Measurements from ENCODE around the gene EPC1. TPM values are rescaled to one million over a fixed set of nuclear protein-coding genes. Genes with fewer than 3 reads are reported as not detected.
A peak's percentile ranks its signal among the peaks of the same experiment; 100 is the strongest.
"Not testable (repeated sequence)": the region's sequence is repeated elsewhere in the genome, so short reads cannot be mapped to it uniquely, and the experiment has no call there.

EPC1 gene
- total RNA-seq, 1 experiment from 2014 or later, result 9.6 TPM

- DNase-seq (ENCODE audit: low spot score), result no peak
- in situ Hi-C loops (cut with HindIII; ENCODE audit: low sequenced_read_pairs), result no loop called here
Measured at GRCh38 chr10:32307609-32308008, 39.3 kb downstream of the EPC1 start.

GRCh38 chr10:32299354-32299980, 47.5 kb downstream of the EPC1 start:
- in situ Hi-C loops (cut with HindIII; ENCODE audit: low sequenced_read_pairs), result no loop called here
- DNase-seq (ENCODE audit: low spot score), result no peak

- no peak for DNase-seq (ENCODE audit: low spot score)
- in situ Hi-C loops (cut with HindIII; ENCODE audit: low sequenced_read_pairs), result no loop called here
Measured at GRCh38 chr10:32298075-32298812, 48.7 kb downstream of the EPC1 start.

- DNase-seq (ENCODE audit: low spot score), result no peak
- in situ Hi-C loops (cut with HindIII; ENCODE audit: low sequenced_read_pairs), result no loop called here
Measured at GRCh38 chr10:32295027-32295426, 51.9 kb downstream of the EPC1 start.

GRCh38 chr10:32293581-32293980, 53.4 kb downstream of the EPC1 start:
- no peak for DNase-seq (ENCODE audit: low spot score)
- in situ Hi-C loops (cut with HindIII; ENCODE audit: low sequenced_read_pairs), result no loop called here

GRCh38 chr10:32279795-32280194, 67.2 kb downstream of the EPC1 start:
- in situ Hi-C loops (cut with HindIII; ENCODE audit: low sequenced_read_pairs), result no loop called here
- DNase-seq (ENCODE audit: low spot score), result no peak

- in situ Hi-C loops (cut with HindIII; ENCODE audit: low sequenced_read_pairs), result no loop called here
- DNase-seq (ENCODE audit: low spot score), result no peak
Measured at GRCh38 chr10:32273336-32273735, 73.6 kb downstream of the EPC1 start.

- in situ Hi-C loops (cut with HindIII; ENCODE audit: low sequenced_read_pairs), result no loop called here
- DNase-seq (ENCODE audit: low spot score), result no peak
Measured at GRCh38 chr10:32271617-32272016, 75.3 kb downstream of the EPC1 start.

DNA sequence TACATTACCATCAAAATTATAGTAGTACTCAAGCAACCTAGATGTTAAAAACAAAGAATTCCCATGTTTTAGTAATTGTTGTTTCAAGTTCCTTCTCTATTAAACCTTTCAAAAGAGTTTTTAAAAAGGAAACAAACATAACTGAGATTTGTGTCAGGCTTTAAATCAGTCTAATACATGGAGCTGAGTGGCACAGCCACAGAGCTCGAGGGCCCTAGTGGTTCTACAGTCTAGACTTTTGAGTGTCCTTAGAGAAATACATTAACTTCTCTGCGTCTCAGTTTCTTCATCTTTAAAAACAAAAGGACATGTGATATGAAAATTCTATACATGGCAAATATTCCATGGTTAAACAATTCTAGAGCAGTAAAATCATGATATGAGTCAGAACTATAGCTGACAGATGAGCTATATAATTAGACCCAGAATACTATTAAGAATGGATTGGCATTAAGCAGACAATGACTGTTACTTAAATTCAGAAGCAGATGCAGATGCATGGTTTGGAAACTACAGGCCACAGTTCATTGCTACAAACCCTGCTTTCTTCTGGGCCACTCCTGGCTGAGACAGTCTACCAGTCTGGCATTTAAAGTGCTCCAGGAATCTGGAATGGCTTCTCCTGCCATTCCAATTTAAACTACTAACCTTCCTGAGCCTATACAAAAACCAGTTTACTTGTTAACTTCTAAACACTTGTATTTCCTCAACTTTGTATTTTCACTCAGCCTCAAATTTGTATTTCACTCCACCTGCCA, 77.4 kb downstream of the EPC1 start:
- in situ Hi-C loops (cut with HindIII; ENCODE audit: low sequenced_read_pairs), result no loop called here
- DNase-seq (ENCODE audit: low spot score), result no peak

GRCh38 chr10:32268788-32269187, 78.2 kb downstream of the EPC1 start:
- in situ Hi-C loops (cut with HindIII; ENCODE audit: low sequenced_read_pairs), result no loop called here
- DNase-seq (ENCODE audit: low spot score), result no peak

DNA sequence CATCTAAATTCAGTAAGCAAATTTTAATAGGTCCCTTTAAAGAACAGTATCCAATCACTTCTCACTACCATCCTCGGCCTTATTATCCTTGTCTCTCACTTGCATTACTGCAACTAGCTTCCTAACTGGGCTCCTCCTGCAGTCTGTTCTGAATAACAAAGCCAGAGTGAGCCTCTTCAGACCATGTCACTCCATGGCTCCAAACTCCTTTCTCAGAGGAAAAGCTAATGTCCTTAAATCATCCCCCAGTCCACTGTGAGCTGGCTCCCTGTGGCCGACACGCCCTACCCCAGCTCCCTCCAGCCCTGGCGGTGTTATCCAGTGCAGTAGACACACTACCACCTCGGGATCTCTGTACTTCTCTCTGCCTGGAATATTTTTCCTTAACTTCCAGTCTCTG, 80.0 kb downstream of the EPC1 start:
- in situ Hi-C loops (cut with HindIII; ENCODE audit: low sequenced_read_pairs), result no loop called here
- no peak for DNase-seq (ENCODE audit: low spot score)

GRCh38 chr10:32266566-32266965, 80.4 kb downstream of the EPC1 start:
- DNase-seq (ENCODE audit: low spot score), result no peak

GRCh38 chr10:32265756-32266155, 81.2 kb downstream of the EPC1 start:
- in situ Hi-C loops (cut with HindIII; ENCODE audit: low sequenced_read_pairs), result no loop called here
- DNase-seq (ENCODE audit: low spot score), result no peak

More at GRCh38 chr10:32266566-32266965, 80.4 kb downstream of the EPC1 start:
- in situ Hi-C loops (cut with HindIII; ENCODE audit: low sequenced_read_pairs), result no loop called here

- in situ Hi-C loops (cut with HindIII; ENCODE audit: low sequenced_read_pairs), result no loop called here
- no peak for DNase-seq (ENCODE audit: low spot score)
Measured at GRCh38 chr10:32263300-32263699, 83.7 kb downstream of the EPC1 start.

DNA sequence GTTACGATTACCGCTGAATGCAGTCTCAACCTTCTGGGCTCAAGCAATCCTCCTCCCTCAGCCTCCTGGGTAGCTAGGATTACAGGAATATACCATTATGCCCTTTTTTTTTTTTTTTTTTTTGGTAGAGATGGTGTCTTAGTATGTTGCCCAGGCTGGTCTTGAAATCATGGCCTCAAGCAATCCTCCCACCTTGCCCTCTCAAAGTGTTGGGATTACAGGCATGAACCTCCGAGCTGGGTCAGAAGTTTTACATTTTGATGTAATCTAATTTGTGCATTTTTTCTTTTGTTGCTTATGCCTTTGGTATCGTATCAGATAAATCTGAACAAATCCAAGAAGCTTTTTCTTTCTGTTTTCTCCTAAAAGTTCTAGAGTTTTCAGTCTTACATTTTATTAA, 87.4 kb downstream of the EPC1 start:
- in situ Hi-C loops (cut with HindIII; ENCODE audit: low sequenced_read_pairs), result no loop called here

DNA sequence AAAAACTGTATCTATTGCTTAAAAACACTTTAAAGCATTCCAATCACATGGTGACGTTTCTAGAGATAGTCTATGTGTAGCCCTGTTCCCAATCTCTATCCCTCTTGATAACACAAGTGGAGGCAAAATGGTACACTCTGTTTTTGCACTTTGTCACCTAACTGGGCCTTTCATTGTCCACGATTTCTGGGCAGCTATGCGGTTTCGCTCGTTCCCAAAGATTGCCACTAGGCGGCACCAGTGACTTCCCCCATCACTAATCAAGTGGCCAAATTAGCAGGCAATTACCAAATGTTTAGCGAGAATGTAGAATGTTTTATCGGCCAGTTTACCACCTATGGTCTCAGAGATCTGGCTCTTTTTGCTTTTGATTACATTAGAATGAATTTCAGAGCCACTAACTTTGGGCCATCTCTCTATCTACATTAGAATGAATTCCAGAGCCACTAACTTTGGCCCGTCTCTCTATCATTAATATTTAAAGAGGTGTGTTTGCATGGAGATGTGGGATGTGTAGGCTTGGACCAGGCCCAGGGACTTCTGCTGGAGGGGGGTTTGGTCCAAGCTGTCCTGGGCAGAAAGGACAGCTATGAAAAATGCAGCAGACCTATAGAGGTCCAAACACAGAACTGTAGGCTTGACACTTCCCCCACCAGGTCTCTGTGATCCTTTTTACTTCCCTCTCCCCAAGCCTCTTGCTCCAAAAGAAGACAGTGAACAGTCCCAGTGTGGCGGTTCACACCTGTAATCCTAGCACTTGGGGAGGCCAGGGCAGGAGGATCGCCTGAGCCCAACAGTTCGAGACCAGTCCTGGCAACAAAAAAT, 90.1 kb downstream of the EPC1 start:
- peak; percentile 82 for DNase-seq (ENCODE audit: low spot score)
- in situ Hi-C loops (cut with HindIII; ENCODE audit: low sequenced_read_pairs), result no loop called here

More for the DNA sequence above, 87.4 kb downstream of the EPC1 start:
- no peak for DNase-seq (ENCODE audit: low spot score)

DNA sequence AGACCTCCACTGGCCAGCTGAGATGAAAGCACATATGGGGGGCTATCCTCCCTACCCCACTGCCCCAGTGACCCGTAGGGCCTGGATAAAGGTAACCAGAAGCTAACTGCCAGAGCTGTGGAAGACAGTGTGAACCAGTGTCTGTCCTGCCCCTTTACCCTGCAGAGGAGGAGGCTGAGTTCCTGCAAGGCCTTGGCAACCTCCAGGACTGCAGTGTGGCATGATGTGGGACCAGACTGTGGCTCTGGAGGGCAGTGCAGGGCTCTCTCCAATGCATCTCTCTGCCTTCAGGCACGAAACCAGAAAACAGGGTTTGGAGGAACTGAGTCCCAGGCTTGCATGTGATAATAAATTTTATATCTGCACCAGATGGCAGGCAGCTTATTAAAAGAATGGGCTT, 93.1 kb downstream of the EPC1 start:
- in situ Hi-C loops (cut with HindIII; ENCODE audit: low sequenced_read_pairs), result no loop called here

GRCh38 chr10:32253276-32253675, 93.7 kb downstream of the EPC1 start:
- no peak for DNase-seq (ENCODE audit: low spot score)

More for the DNA sequence above, 93.1 kb downstream of the EPC1 start:
- no peak for DNase-seq (ENCODE audit: low spot score)

DNA sequence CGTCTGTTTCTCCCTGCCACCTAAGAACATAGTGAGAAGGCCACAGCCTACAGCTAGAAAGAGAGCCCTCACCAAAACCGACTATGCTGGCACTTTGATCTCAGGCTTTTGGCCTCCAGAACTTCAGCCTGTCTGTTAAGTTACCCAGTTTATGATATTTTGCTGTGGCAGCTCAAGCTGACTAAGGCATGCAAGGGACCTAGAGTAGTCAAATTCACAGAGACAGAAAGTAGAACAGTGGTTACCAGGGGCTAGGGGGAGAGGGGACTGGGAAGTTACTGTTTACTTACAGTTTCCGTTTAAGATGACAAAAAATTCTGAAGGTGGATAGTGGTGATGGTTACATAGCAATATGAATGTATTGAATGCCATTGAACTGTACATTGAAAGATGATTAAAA, 96.5 kb downstream of the EPC1 start:
- DNase-seq (ENCODE audit: low spot score); in situ Hi-C loops (cut with HindIII; ENCODE audit: low sequenced_read_pairs): not testable (repeated sequence)

More at GRCh38 chr10:32253276-32253675, 93.7 kb downstream of the EPC1 start:
- in situ Hi-C loops (cut with HindIII; ENCODE audit: low sequenced_read_pairs), result no loop called here

Measured in G401 (cell line).